ENCODE measurements around the gene CHD5.
A peak's percentile ranks its signal among the peaks of the same experiment; 100 is the strongest.

CHD5 gene

GRCh38 chr1:6084781-6085495 lies 95.2 kb downstream of the CHD5 start:
- H3K4me3 ChIP-seq (ENCODE audit: low read depth, low read length) = no peak overlapping the region
- DNase-seq (ENCODE audit: low read depth, low spot score) = no peak
- in situ Hi-C loops (cut with HindIII; ENCODE audit: low sequenced_read_pairs) = no loop called here
- TF ChIP-seq, protein P1, sequence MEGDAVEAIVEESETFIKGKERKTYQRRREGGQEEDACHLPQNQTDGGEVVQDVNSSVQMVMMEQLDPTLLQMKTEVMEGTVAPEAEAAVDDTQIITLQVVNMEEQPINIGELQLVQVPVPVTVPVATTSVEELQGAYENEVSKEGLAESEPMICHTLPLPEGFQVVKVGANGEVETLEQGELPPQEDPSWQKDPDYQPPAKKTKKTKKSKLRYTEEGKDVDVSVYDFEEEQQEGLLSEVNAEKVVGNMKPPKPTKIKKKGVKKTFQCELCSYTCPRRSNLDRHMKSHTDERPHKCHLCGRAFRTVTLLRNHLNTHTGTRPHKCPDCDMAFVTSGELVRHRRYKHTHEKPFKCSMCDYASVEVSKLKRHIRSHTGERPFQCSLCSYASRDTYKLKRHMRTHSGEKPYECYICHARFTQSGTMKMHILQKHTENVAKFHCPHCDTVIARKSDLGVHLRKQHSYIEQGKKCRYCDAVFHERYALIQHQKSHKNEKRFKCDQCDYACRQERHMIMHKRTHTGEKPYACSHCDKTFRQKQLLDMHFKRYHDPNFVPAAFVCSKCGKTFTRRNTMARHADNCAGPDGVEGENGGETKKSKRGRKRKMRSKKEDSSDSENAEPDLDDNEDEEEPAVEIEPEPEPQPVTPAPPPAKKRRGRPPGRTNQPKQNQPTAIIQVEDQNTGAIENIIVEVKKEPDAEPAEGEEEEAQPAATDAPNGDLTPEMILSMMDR (IDR thresholded peaks at IDR 0.05; ENCODE audit: low read depth, low read length) = no peak

GRCh38 chr1:6083801-6084446 lies 96.2 kb downstream of the CHD5 start:
- DNase-seq (ENCODE audit: low read depth, low spot score) = no peak
- in situ Hi-C loops (cut with HindIII; ENCODE audit: low sequenced_read_pairs) = no loop called here
- H3K4me3 ChIP-seq (ENCODE audit: low read depth, low read length) = no peak overlapping the region
- TF ChIP-seq, protein P1 (IDR thresholded peaks at IDR 0.05; ENCODE audit: low read depth, low read length) = no peak

DNA sequence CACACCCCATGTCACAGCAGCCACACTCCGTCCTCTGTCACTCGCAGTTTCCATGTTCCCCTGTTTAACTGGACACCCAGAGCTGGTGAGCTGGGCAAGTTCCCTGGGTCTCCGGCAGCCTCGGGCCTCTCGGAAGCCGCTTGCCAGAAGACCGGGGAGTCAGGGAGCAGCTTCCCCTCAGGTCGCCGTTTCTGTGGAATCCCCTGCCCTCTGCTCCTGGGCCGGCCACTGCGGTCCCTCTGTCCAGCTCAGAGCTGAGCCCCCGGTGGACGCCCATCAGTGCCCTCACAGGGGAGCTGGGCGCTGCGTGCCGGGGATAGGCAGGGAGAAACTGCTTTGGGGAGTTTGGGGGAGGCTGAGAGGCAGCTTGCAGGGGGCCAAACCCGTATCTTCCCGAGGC lies 96.7 kb downstream of the CHD5 start:
- no peak overlapping the region for H3K4me3 ChIP-seq (ENCODE audit: low read depth, low read length)
- TF ChIP-seq, protein P1 (IDR thresholded peaks at IDR 0.05; ENCODE audit: low read depth, low read length) = no peak
- DNase-seq (ENCODE audit: low read depth, low spot score) = no peak
- in situ Hi-C loops (cut with HindIII; ENCODE audit: low sequenced_read_pairs) = no loop called here

DNA sequence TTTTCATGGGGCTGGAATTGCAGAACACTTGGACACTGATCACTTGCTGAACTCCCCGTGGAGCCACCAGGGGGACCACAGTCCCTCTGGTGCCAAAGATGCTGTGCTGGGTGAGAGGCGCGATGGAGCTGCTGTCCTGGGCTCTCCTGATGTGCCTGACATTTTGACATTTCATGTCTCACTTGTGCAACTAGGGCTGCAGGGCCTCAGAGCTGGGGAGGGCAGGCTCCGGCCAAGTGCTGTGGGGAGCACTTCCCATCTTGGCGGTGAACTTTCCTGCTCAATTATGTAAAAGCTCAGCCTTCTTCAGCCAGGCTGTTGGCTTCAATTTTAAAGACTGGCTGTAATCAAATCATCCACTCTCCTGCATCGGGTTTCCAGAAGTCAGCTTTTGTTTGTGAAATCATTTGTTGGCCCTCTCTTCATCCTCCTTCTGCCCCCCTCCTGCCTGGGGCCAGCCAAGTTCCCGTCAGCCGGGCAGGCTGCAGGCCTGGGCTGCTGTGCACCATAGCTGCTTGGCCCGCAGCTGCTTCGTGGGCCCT lies 97.6 kb downstream of the CHD5 start:
- in situ Hi-C loops (cut with HindIII; ENCODE audit: low sequenced_read_pairs) = no loop called here
- DNase-seq (ENCODE audit: low read depth, low spot score) = no peak
- TF ChIP-seq, protein P1 (IDR thresholded peaks at IDR 0.05; ENCODE audit: low read depth, low read length) = peak; percentile 38
- no peak overlapping the region for H3K4me3 ChIP-seq (ENCODE audit: low read depth, low read length)

DNA sequence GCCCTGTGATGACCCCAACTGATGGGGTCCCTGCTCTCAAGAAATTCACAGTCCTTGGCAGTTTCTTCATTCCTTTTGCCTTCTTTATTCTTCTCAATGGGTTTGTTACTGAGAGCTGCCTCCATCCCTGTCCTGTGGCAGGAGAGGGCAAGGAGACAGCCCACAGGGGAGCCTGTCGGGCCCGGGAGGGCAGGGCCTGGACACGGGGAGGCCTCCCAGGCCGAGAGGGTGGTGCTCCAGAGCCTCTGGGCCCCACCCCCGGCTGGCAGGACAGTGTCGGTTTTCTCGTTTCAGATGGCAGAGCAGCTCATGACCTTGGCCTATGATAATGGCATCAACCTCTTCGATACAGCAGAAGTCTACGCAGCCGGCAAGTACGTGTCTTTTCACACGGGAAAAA lies 98.2 kb downstream of the CHD5 start:
- no peak for DNase-seq (ENCODE audit: low read depth, low spot score)
- TF ChIP-seq, protein P1 (IDR thresholded peaks at IDR 0.05; ENCODE audit: low read depth, low read length) = no peak
- no peak overlapping the region for H3K4me3 ChIP-seq (ENCODE audit: low read depth, low read length)
- in situ Hi-C loops (cut with HindIII; ENCODE audit: low sequenced_read_pairs) = no loop called here

GRCh38 chr1:6080469-6080868 lies 99.7 kb downstream of the CHD5 start:
- TF ChIP-seq, protein P1 (IDR thresholded peaks at IDR 0.05; ENCODE audit: low read depth, low read length) = peak; percentile 31
- H3K4me3 ChIP-seq (ENCODE audit: low read depth, low read length) = no peak overlapping the region
- in situ Hi-C loops (cut with HindIII; ENCODE audit: low sequenced_read_pairs) = no loop called here
- no peak for DNase-seq (ENCODE audit: low read depth, low spot score)

All from astrocyte of the spinal cord (primary cell).